NB4 (cell line): ENCODE measurements around the gene HBG2.

Source experiments
- DNase-seq: peaks from one replicate; pipeline ENCODE4 v3.0.0; 2010; ENCODE audit warnings: low read depth
- H3K4me3 ChIP-seq: one replicate; pipeline ENCODE4 v1.5.1; 2011; ENCODE audit warnings: mild to moderate bottlenecking, low read depth, low read length, moderate library complexity
- MYC ChIP-seq: IDR thresholded peaks from 2 replicates; pipeline ENCODE4 v1.6.1; 2011; ENCODE audit warnings: low read depth, low read length
- POLR2A ChIP-seq: IDR thresholded peaks from 2 replicates; pipeline ENCODE4 v1.6.1; 2011; ENCODE audit warnings: mild to moderate bottlenecking; ENCODE audit not compliant: insufficient read length; ENCODE audit errors: extremely low read depth
- TF ChIP-seq, protein P1 (sequence below): IDR thresholded peaks from 2 replicates; pipeline ENCODE4 v1.6.1; 2011; ENCODE audit warnings: low read depth, low read length
- TF ChIP-seq, protein P2 (sequence below): IDR thresholded peaks from one replicate; pipeline ENCODE4 v1.5.1; 2012; ENCODE audit warnings: low read depth, low read length

HBG2 gene

DNA sequence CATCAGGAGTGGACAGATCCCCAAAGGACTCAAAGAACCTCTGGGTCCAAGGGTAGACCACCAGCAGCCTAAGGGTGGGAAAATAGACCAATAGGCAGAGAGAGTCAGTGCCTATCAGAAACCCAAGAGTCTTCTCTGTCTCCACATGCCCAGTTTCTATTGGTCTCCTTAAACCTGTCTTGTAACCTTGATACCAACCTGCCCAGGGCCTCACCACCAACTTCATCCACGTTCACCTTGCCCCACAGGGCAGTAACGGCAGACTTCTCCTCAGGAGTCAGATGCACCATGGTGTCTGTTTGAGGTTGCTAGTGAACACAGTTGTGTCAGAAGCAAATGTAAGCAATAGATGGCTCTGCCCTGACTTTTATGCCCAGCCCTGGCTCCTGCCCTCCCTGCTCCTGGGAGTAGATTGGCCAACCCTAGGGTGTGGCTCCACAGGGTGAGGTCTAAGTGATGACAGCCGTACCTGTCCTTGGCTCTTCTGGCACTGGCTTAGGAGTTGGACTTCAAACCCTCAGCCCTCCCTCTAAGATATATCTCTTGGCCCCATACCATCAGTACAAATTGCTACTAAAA, 27.8 kb downstream of the HBG2 start, which contains the start of gene HBB:
Gene HBB, minus strand, starts transcription at position 340 of the 579 bp plus-strand sequence. Its CDS starts 50 bp downstream, at position 290.
- no peak for DNase-seq
- TF ChIP-seq, protein P1, sequence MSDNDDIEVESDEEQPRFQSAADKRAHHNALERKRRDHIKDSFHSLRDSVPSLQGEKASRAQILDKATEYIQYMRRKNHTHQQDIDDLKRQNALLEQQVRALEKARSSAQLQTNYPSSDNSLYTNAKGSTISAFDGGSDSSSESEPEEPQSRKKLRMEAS, result no peak
- no peak for TF ChIP-seq MYC
- TF ChIP-seq, protein P2, sequence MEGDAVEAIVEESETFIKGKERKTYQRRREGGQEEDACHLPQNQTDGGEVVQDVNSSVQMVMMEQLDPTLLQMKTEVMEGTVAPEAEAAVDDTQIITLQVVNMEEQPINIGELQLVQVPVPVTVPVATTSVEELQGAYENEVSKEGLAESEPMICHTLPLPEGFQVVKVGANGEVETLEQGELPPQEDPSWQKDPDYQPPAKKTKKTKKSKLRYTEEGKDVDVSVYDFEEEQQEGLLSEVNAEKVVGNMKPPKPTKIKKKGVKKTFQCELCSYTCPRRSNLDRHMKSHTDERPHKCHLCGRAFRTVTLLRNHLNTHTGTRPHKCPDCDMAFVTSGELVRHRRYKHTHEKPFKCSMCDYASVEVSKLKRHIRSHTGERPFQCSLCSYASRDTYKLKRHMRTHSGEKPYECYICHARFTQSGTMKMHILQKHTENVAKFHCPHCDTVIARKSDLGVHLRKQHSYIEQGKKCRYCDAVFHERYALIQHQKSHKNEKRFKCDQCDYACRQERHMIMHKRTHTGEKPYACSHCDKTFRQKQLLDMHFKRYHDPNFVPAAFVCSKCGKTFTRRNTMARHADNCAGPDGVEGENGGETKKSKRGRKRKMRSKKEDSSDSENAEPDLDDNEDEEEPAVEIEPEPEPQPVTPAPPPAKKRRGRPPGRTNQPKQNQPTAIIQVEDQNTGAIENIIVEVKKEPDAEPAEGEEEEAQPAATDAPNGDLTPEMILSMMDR, result no peak
- TF ChIP-seq POLR2A, result no peak
- no peak within 1 kb of the TSS for H3K4me3 ChIP-seq

GRCh38 chr11:5225480-5225871, 29.1 kb downstream of the HBG2 start:
- H3K4me3 ChIP-seq, result no peak overlapping the region
- no peak for DNase-seq
- TF ChIP-seq, protein P1, result no peak
- TF ChIP-seq POLR2A, result no peak
- no peak for TF ChIP-seq MYC
- TF ChIP-seq, protein P2, result no peak

- TF ChIP-seq, protein P2, result no peak
- TF ChIP-seq POLR2A, result no peak
- TF ChIP-seq, protein P1, result no peak
- TF ChIP-seq MYC, result no peak
- DNase-seq, result no peak
- no peak overlapping the region for H3K4me3 ChIP-seq
Observed at GRCh38 chr11:5224538-5225479, 29.8 kb downstream of the HBG2 start.

DNA sequence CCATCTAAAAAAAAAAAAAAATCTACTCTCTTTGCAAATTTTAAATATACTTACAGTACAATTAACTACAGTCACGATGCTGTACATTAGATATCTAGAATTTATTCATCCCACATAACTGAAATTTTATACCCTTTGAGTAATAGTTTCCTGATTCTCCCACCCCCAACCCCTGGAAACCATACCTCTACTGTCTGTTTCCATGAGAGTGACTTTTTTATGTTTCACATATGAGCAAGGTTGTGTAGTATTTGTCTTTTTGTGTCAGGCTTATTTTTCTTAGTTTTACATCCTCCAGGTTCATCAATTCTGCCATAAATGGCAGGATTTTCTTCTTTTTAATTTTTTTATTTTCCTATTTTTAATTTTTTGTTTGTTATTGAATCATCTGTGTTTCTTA, 30.9 kb downstream of the HBG2 start:
- DNase-seq, result no peak
- no peak for TF ChIP-seq MYC
- no peak for TF ChIP-seq POLR2A
- TF ChIP-seq, protein P2, result no peak
- TF ChIP-seq, protein P1, result no peak
- H3K4me3 ChIP-seq, result no peak overlapping the region

GRCh38 chr11:5223146-5223545, 31.4 kb downstream of the HBG2 start:
- no peak overlapping the region for H3K4me3 ChIP-seq
- DNase-seq, result no peak
- TF ChIP-seq MYC, result no peak
- TF ChIP-seq, protein P1, result no peak
- TF ChIP-seq, protein P2, result no peak
- no peak for TF ChIP-seq POLR2A
